ENCODE data around the gene SELENOI.
"Not testable (repeated sequence)": the region's sequence is repeated elsewhere in the genome, so short reads cannot be mapped to it uniquely, and the experiment has no call there.

SELENOI gene

GRCh38 chr2:26351375-26352090, 5.6 kb downstream of the SELENOI start:
- no peak for TF ChIP-seq CTCF (IDR thresholded peaks at IDR 0.05; ENCODE audit: extremely low read depth, missing control alignments)
- DNase-seq (ENCODE audit: low spot score) = no peak

- DNase-seq (ENCODE audit: low spot score) = no peak
- TF ChIP-seq CTCF (IDR thresholded peaks at IDR 0.05; ENCODE audit: extremely low read depth, missing control alignments) = no peak
These were observed 6.9 kb downstream of the SELENOI start for GRCh38 chr2:26352892-26353291.

- not testable (repeated sequence) for DNase-seq (ENCODE audit: low spot score)
These were observed 8.5 kb downstream of the SELENOI start for GRCh38 chr2:26354469-26354868.

GRCh38 chr2:26355038-26355995, 9.4 kb downstream of the SELENOI start:
- no peak for DNase-seq (ENCODE audit: low spot score)
- TF ChIP-seq CTCF (IDR thresholded peaks at IDR 0.05; ENCODE audit: extremely low read depth, missing control alignments) = no peak

GRCh38 chr2:26356111-26356510, 10.2 kb downstream of the SELENOI start:
- TF ChIP-seq CTCF (IDR thresholded peaks at IDR 0.05; ENCODE audit: extremely low read depth, missing control alignments) = no peak
- no peak for DNase-seq (ENCODE audit: low spot score)

- no peak for TF ChIP-seq CTCF (IDR thresholded peaks at IDR 0.05; ENCODE audit: extremely low read depth, missing control alignments)
- no peak for DNase-seq (ENCODE audit: low spot score)
These were observed 10.8 kb downstream of the SELENOI start for GRCh38 chr2:26356771-26357170.

GRCh38 chr2:26359886-26360473, 14.0 kb downstream of the SELENOI start:
- no peak for DNase-seq (ENCODE audit: low spot score)
- TF ChIP-seq CTCF (IDR thresholded peaks at IDR 0.05; ENCODE audit: extremely low read depth, missing control alignments) = no peak

Data from GM20000 (cell line).